ENCODE measurements around the gene SMIM27. TPM values are rescaled to one million over a fixed set of nuclear protein-coding genes. Genes with fewer than 3 reads are reported as not detected.

Gene SMIM27
- total and polyA plus RNA-seq, 7 donors = 1.8 to 20.4 (median 7.8) TPM

DNA sequence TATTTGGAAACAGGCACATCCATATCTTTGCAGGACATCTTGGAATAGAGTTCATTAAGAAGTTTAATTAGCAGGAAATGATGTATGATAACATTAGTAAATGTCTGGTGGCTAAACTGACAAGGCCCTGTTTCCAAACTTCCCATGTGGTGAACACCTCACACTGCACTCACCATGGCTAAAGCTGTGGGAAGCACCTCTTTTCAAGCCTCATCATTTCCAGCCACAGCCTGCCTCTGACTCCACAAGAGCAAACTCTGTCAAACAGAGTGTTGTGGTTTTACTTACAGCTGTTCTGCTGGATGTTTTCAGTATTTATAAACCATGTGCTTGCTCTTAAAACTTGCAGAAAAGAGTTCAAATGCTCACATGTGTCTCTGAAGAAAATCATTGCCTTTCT is 35.8 kb downstream of the SMIM27 start:
- intact Hi-C loops (cut with DNase I) = loop anchor here (2.0 kb wide), 1 partner anchor 379 kb away; no protein-coding TSS in a partner anchor
- H3K4me1 ChIP-seq = no peaks in the 10 kb centered on the region
- H3K4me3 ChIP-seq = no peak overlapping the region
- H3K9me3 ChIP-seq = no peaks in the 10 kb centered on the region
- DNase-seq = no peak
- TF ChIP-seq POLR2AphosphoS5 (IDR thresholded peaks at IDR 0.05) (no peak), EP300 (IDR thresholded peaks at IDR 0.05) (no peak), POLR2A (IDR thresholded peaks at IDR 0.05) (no peak)
- TF ChIP-seq, protein P1, sequence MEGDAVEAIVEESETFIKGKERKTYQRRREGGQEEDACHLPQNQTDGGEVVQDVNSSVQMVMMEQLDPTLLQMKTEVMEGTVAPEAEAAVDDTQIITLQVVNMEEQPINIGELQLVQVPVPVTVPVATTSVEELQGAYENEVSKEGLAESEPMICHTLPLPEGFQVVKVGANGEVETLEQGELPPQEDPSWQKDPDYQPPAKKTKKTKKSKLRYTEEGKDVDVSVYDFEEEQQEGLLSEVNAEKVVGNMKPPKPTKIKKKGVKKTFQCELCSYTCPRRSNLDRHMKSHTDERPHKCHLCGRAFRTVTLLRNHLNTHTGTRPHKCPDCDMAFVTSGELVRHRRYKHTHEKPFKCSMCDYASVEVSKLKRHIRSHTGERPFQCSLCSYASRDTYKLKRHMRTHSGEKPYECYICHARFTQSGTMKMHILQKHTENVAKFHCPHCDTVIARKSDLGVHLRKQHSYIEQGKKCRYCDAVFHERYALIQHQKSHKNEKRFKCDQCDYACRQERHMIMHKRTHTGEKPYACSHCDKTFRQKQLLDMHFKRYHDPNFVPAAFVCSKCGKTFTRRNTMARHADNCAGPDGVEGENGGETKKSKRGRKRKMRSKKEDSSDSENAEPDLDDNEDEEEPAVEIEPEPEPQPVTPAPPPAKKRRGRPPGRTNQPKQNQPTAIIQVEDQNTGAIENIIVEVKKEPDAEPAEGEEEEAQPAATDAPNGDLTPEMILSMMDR (IDR thresholded peaks at IDR 0.05) = no peak
- no peaks in the 10 kb centered on the region for H3K36me3 ChIP-seq
- H3K27me3 ChIP-seq = no peaks in the 10 kb centered on the region
- no peak overlapping the region for H3K27ac ChIP-seq

DNA sequence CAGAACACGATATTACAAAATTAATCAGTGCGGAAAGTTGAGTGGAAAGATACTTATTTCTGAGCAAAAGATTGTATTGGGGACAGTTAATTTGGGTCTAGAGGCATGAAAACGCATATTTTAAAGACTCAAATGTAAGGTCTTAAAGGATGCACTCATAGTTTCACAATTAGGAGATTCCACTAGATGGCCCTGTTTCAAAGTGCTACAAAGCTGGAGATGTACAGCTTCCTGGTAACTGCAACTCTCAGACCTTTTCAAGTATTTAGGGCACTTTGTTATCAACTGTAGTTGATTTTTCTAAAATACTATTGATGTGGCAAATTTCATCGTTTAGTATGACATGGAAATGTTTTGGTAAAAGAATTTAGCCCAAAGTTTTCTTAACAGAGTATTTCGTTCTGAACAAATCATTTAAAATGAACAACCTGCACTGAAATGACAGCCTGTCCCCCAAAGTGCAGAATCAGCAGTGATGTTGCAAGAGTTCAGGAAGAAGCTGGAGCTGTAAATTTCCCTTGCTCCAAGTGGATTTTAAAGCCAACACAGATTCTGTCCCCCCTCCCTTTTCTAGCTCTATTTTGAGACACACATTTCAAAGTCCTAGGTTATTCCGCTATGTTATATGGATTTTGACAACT is 37.1 kb downstream of the SMIM27 start:
- no peak for TF ChIP-seq EP300 (IDR thresholded peaks at IDR 0.05)
- no peak for TF ChIP-seq POLR2A (IDR thresholded peaks at IDR 0.05)
- TF ChIP-seq POLR2AphosphoS5 (IDR thresholded peaks at IDR 0.05) = no peak
- TF ChIP-seq, protein P1 (IDR thresholded peaks at IDR 0.05) = no peak
- intact Hi-C loops (cut with DNase I) = loop anchor here (2.0 kb wide), 1 partner anchor 378 kb away; no protein-coding TSS in a partner anchor
- no peak overlapping the region for H3K4me3 ChIP-seq
- H3K36me3 ChIP-seq = no peaks in the 10 kb centered on the region
- H3K4me1 ChIP-seq = no peaks in the 10 kb centered on the region
- H3K9me3 ChIP-seq = no peaks in the 10 kb centered on the region
- H3K27ac ChIP-seq = no peak overlapping the region
- 47 to 53% methylated on average over 6 of the region's 6 CpGs for WGBS, 2 donors
- H3K27me3 ChIP-seq = no peaks in the 10 kb centered on the region
- DNase-seq = no peak

DNA sequence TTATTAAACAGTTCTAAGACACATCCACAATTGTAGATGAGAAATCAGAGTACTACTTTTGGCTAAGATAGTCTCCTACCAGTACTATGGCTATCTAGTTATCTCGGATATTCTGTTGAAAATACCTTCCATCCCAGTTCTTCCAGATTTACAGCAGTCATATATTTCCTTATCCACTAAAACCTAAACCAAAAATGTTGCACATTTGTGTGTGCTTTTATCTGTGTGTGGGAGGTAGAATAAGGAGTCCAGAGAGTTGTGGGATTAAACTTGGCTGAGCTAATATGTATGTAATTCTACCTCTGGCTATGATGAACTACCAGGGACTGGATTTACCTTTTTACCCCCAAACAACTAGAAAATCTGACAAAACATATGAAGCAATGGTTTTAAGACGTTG is 38.3 kb downstream of the SMIM27 start:
- H3K9me3 ChIP-seq = no peaks in the 10 kb centered on the region
- no peaks in the 10 kb centered on the region for H3K27me3 ChIP-seq
- H3K27ac ChIP-seq = no peak overlapping the region
- TF ChIP-seq EP300 (IDR thresholded peaks at IDR 0.05) (no peak), POLR2A (IDR thresholded peaks at IDR 0.05) (no peak), POLR2AphosphoS5 (IDR thresholded peaks at IDR 0.05) (no peak)
- TF ChIP-seq, protein P1 (IDR thresholded peaks at IDR 0.05) = no peak
- no peak for DNase-seq
- no peaks in the 10 kb centered on the region for H3K4me1 ChIP-seq
- WGBS, 2 donors = 51 to 53% methylated on average over 2 of the region's 2 CpGs
- H3K36me3 ChIP-seq = no peaks in the 10 kb centered on the region
- intact Hi-C loops (cut with DNase I) = no loop called here
- H3K4me3 ChIP-seq = no peak overlapping the region

DNA sequence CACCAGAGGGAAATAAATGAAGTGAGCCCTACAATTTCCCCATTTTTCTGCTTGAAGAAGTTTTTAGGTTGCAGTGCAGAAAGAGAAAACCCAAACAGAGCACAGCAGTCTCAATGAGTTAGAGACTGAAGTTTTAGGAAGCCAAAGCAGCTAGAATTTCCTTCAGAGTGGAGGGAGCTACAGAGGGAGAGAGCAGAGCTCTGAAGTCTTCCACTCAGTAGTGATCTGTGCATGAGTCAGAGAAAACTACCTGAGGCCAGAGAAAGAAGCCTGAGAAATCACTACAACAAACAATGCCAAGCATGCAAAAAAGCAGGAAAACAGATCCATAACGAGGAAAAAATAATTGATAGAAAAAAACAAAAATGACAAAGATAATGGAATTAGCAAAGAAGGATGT is 38.8 kb downstream of the SMIM27 start:
- Histone ChIP-seq H3K4me3 (no peak overlapping the region), H3K27me3 (no peaks in the 10 kb centered on the region), H3K36me3 (no peaks in the 10 kb centered on the region), H3K27ac (no peak overlapping the region), H3K9me3 (no peaks in the 10 kb centered on the region), H3K4me1 (no peaks in the 10 kb centered on the region)
- WGBS, 2 donors = 76 to 93% methylated on average over 1 of the region's 1 CpG
- TF ChIP-seq, protein P1 (IDR thresholded peaks at IDR 0.05) = no peak
- no peak for TF ChIP-seq POLR2A (IDR thresholded peaks at IDR 0.05)
- no peak for TF ChIP-seq POLR2AphosphoS5 (IDR thresholded peaks at IDR 0.05)
- no peak for TF ChIP-seq EP300 (IDR thresholded peaks at IDR 0.05)
- intact Hi-C loops (cut with DNase I) = no loop called here
- no peak for DNase-seq

Data from sigmoid colon (tissue), 7 donors.